ENCODE data around the gene NTRK3.
A peak's percentile ranks its signal among the peaks of the same experiment; 100 is the strongest.

The NTRK3 gene

DNA sequence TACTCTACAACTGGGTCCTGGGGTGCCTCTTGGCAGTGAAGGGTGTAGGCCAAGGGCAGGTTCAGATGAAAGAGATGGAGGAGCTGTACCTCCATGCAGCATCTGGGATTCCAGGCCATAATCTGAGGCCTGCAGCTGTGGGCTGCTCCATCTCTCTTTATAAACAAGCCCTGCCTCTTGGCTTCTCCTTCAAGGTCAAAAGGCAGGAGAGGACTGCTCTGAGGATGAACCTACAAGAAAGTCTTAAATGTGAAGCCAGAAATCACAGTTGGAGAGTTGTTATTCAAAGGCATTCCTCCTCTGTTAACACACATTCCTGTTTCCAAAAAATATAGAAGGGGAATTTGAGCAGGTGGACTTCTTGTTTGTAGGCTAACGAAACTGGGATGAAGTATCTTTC, 355.5 kb downstream of the NTRK3 start:
- no peak overlapping the region for H3K4me3 ChIP-seq (ENCODE audit: low read length)
- no peaks in the 10 kb centered on the region for H3K36me3 ChIP-seq (ENCODE audit: insufficient read depth, low read length)
- H3K4me2 ChIP-seq (ENCODE audit: low read length) = no peak overlapping the region
- no peaks in the 10 kb centered on the region for H3K27me3 ChIP-seq (ENCODE audit: control insufficient read depth, insufficient read depth, low read length)
- no peaks in the 10 kb centered on the region for H3K9me3 ChIP-seq (replicated peaks; ENCODE audit: low read length)
- H3K4me1 ChIP-seq (ENCODE audit: control insufficient read depth, insufficient read depth, low read length) = no peaks in the 10 kb centered on the region
- no peak overlapping the region for H3K9ac ChIP-seq (ENCODE audit: low read depth, low read length)

DNA sequence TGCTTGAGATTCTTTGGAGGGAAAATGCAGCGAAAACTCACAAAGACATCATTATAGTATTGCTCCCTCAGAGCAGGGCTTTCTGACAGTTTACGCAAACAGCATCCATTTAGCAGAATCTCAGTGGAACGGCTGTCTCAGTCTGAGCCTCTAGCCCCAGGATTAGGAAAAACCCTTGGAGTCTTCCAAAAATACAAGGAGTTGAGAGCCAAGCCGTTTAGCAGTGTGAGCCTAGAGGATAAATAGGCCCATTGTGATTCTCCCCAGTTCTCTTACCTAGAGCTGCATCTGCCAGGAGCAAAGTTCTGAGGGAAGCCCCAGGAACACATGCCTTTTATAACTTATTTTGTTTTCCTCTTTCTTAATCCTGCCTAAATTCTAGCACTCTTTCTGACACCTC, 359.6 kb downstream of the NTRK3 start:
- no peaks in the 10 kb centered on the region for H3K4me1 ChIP-seq (ENCODE audit: control insufficient read depth, insufficient read depth, low read length)
- H3K9me3 ChIP-seq (replicated peaks; ENCODE audit: low read length) = no peaks in the 10 kb centered on the region
- no peak overlapping the region for H3K4me3 ChIP-seq (ENCODE audit: low read length)
- H3K27me3 ChIP-seq (ENCODE audit: control insufficient read depth, insufficient read depth, low read length) = no peaks in the 10 kb centered on the region
- H3K9ac ChIP-seq (ENCODE audit: low read depth, low read length) = no peak overlapping the region
- no peaks in the 10 kb centered on the region for H3K36me3 ChIP-seq (ENCODE audit: insufficient read depth, low read length)
- no peak overlapping the region for H3K4me2 ChIP-seq (ENCODE audit: low read length)

DNA sequence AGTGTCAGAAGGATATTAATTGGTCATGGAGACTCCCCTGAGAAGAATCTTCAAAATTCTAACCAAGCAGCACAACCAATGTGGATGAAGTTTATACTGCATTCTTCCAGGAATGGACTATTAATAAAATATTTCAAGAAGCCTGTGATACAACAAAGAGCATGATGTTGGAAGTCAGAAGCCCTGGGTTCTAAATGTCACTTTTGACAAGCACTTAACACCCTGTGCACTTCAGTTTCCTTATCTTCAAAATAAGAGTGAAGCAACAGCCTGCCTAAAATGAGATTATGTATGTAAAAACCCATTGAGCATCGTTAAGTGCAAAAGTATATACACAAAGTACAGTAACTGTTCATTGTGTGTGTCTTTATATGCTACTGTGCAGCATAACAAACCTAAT, 369.4 kb downstream of the NTRK3 start:
- no peaks in the 10 kb centered on the region for H3K4me1 ChIP-seq (ENCODE audit: control insufficient read depth, insufficient read depth, low read length)
- no peaks in the 10 kb centered on the region for H3K36me3 ChIP-seq (ENCODE audit: insufficient read depth, low read length)
- no peak overlapping the region for H3K4me2 ChIP-seq (ENCODE audit: low read length)
- H3K4me3 ChIP-seq (ENCODE audit: low read length) = no peak overlapping the region
- no peak overlapping the region for H3K9ac ChIP-seq (ENCODE audit: low read depth, low read length)
- no peaks in the 10 kb centered on the region for H3K27me3 ChIP-seq (ENCODE audit: control insufficient read depth, insufficient read depth, low read length)
- no peaks in the 10 kb centered on the region for H3K9me3 ChIP-seq (replicated peaks; ENCODE audit: low read length)

DNA sequence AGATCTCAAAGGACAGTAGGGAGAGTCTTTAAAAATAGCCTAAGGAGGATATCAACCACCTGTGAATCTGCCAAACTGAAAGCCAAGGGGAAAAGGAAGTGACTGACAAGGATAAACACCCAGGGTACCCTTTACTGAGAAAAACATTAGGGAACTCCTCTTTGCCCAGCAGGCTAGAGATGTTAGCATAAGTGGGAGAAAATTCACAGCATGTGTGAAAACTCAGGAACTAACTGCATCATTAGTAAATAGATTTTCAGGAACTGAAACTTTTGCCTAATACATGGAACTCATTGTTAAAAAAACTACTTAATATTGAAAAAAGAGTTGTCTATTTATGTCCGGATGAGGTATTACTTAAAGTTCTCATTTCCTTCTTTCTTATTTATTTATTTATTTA, 375.5 kb downstream of the NTRK3 start:
- no peak overlapping the region for H3K4me2 ChIP-seq (ENCODE audit: low read length)

DNA sequence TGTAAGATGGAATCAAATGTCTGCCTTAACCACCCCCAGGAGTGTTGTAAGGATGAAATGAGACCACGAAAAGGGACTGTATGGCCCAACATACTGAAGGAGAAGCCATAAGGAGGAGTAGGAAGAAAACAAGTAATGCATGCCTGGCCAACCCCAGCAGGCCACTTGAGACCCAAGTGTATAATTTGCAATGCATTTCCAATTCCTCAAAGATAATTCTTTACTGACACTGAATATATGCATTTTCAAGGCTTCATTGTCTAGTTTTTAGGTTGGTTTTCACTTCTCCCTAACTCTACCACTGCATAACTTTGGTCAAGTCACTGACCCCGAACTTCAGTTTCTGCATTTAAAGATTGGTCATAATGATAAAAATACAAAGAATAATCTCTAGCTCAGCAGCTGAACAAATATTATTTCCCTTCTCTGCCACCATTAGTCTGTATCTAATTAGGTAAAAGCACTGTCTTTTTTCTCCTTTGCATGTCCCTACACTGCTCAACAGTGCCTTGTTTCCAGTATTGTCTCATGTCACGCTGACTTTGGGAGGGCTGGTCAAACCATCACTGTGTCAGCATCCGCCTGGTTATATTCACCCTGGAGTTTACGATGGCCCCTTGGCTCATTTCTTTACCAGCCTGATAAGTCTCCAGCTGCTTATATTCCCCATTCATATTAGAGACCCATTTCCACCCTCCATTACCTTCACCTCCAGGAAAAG, 378.6 kb downstream of the NTRK3 start:
- Histone ChIP-seq H3K9ac (ENCODE audit: low read depth, low read length) (no peak overlapping the region), H3K4me2 (ENCODE audit: low read length) (no peak overlapping the region), H3K36me3 (ENCODE audit: insufficient read depth, low read length) (no peaks in the 10 kb centered on the region), H3K9me3 (replicated peaks; ENCODE audit: low read length) (no peaks in the 10 kb centered on the region), H3K4me3 (ENCODE audit: low read length) (no peak overlapping the region), H3K27me3 (ENCODE audit: control insufficient read depth, insufficient read depth, low read length) (no peaks in the 10 kb centered on the region), H3K4me1 (ENCODE audit: control insufficient read depth, insufficient read depth, low read length) (no peaks in the 10 kb centered on the region)

More for the DNA sequence above, 375.5 kb downstream of the NTRK3 start:
- no peaks in the 10 kb centered on the region for H3K9me3 ChIP-seq (replicated peaks; ENCODE audit: low read length)
- H3K36me3 ChIP-seq (ENCODE audit: insufficient read depth, low read length) = no peaks in the 10 kb centered on the region
- no peak overlapping the region for H3K4me3 ChIP-seq (ENCODE audit: low read length)
- H3K27me3 ChIP-seq (ENCODE audit: control insufficient read depth, insufficient read depth, low read length) = no peaks in the 10 kb centered on the region
- H3K4me1 ChIP-seq (ENCODE audit: control insufficient read depth, insufficient read depth, low read length) = no peaks in the 10 kb centered on the region
- H3K9ac ChIP-seq (ENCODE audit: low read depth, low read length) = no peak overlapping the region

DNA sequence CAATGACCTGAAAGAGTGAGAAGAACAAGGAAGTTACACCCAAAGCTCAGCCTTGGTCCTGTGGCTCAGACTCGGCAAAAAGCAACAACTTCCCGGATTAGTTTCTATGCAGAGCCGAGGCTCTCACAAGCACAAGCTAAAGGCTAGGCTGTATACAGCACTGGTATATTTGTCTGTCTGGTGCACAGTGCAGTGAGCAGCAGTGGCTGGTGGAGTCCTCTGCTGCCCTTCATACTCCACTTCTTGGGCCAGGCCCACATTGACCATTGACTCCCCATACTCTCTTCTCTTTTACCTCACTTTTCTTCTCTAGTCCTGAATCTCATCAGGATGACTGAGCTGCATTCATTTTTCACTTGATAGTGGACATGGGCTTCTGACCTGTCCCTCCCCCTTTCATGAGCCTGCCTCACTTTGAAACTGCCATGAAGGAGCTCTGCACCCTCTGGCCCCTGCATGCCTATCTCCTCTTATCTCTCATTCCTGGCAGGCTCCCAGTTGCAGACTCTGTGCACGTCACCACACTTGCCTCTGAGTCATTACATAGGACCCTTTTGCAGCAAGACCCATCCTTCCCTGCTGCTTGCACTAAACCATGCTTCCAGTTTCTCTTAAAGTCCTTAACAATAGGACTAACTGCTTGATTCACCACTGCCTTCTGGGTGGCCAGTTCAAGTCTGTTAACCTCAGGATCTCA, 379.3 kb downstream of the NTRK3 start:
- Histone ChIP-seq H3K4me3 (ENCODE audit: low read length) (no peak overlapping the region), H3K9me3 (replicated peaks; ENCODE audit: low read length) (no peaks in the 10 kb centered on the region), H3K27me3 (ENCODE audit: control insufficient read depth, insufficient read depth, low read length) (no peaks in the 10 kb centered on the region), H3K4me1 (ENCODE audit: control insufficient read depth, insufficient read depth, low read length) (peaks cover 3% of the 10 kb centered on the region), H3K36me3 (ENCODE audit: insufficient read depth, low read length) (no peaks in the 10 kb centered on the region), H3K9ac (ENCODE audit: low read depth, low read length) (no peak overlapping the region), H3K4me2 (ENCODE audit: low read length) (no peak overlapping the region)

DNA sequence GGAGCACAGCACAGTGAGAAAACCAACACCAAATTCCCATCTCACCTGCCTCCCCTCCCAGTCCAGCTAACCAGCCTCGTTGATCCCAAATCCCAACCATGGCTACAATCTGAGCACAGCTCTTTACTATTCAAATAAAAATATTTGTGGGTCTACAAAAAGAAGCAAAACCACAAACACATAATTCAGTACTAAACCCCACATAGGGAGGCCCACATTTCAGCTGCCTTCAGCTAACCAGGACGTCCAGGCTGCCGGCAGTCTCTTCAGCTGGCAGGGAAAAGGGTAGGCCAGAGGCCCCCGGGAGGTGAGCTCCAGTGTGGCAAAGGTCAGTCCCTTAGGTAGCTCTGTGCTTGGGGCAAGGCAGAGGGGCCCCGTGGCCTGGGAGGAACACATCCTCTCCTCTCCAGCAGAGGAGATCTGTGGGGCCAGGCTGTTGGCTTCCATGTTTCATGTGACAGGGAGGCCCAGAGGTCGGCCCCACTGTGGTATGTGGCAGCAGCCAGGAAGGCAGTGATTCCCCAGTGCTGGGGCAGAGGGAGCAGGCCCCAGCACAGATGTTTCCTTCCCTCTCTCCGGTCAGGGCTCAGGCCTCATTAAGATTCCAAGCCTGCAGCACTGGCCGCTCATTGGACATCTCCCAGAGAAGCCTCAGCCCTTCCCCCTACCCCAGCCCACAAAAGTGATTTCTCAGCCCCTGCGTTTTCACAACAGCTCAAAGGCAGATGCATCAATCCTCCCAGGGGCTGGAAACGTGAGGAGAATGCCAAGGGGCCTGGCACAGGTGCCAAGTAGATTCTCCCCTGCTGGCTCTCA, 381.4 kb downstream of the NTRK3 start:
- Histone ChIP-seq H3K36me3 (ENCODE audit: insufficient read depth, low read length) (no peaks in the 10 kb centered on the region), H3K4me3 (ENCODE audit: low read length) (no peak overlapping the region), H3K9ac (ENCODE audit: low read depth, low read length) (no peak overlapping the region), H3K4me1 (ENCODE audit: control insufficient read depth, insufficient read depth, low read length) (peaks cover 8% of the 10 kb centered on the region), H3K4me2 (ENCODE audit: low read length) (no peak overlapping the region), H3K9me3 (replicated peaks; ENCODE audit: low read length) (no peaks in the 10 kb centered on the region), H3K27me3 (ENCODE audit: control insufficient read depth, insufficient read depth, low read length) (no peaks in the 10 kb centered on the region)

DNA sequence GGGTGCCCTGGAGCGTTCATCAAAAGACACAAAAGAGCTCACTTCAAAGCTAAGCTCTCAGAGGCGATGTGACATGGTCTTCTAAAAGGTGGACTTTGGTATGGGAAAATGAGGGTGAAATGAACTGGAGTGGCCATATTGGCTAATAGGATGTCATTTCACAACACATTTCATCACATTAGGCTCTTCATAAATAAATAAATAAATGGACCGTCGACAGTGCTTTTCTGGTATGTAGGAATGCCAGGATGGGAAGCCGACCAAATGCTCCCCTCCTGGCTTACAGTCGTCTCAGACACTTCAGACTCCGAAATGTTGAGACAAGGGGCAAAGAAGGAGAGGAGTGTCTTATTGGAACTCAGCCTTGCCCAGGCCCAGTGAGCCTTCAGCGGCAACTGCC, 383.0 kb downstream of the NTRK3 start:
- no peaks in the 10 kb centered on the region for H3K9me3 ChIP-seq (replicated peaks; ENCODE audit: low read length)
- H3K9ac ChIP-seq (ENCODE audit: low read depth, low read length) = no peak overlapping the region
- peaks cover 8% of the 10 kb centered on the region for H3K4me1 ChIP-seq (ENCODE audit: control insufficient read depth, insufficient read depth, low read length)
- H3K27me3 ChIP-seq (ENCODE audit: control insufficient read depth, insufficient read depth, low read length) = no peaks in the 10 kb centered on the region
- no peak overlapping the region for H3K4me3 ChIP-seq (ENCODE audit: low read length)
- no peak overlapping the region for H3K4me2 ChIP-seq (ENCODE audit: low read length)
- no peaks in the 10 kb centered on the region for H3K36me3 ChIP-seq (ENCODE audit: insufficient read depth, low read length)

DNA sequence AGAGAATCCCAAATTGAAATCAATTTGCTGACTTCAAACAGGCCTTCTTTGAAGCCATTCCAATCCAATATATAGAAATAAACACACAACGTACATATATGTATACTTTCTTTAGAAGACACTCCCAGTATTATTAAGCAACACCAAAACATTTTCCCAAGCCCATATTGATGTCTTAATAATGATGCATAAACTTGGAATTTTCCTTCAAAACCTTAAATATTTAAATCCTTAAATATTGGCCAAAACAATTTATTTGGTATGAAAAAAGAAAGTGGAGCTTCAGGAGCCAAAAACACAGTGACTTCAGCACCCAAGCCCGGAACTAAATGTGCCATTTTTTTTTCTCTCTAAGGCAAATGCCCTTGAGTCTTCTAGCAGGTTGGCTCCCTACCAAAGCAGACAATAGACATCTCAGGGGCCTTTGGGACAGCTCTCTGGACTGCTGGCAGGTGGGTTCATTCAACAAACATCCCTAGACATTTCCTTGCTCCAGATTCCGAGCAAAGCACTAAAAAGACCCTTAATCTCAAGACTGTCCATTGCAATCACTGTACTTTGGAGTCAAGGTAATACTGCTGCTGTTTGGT, 384.7 kb downstream of the NTRK3 start:
- no peaks in the 10 kb centered on the region for H3K27me3 ChIP-seq (ENCODE audit: control insufficient read depth, insufficient read depth, low read length)
- H3K4me2 ChIP-seq (ENCODE audit: low read length) = peak overlapping the region; percentile 46
- H3K36me3 ChIP-seq (ENCODE audit: insufficient read depth, low read length) = no peaks in the 10 kb centered on the region
- no peaks in the 10 kb centered on the region for H3K9me3 ChIP-seq (replicated peaks; ENCODE audit: low read length)
- no peak overlapping the region for H3K9ac ChIP-seq (ENCODE audit: low read depth, low read length)
- no peak overlapping the region for H3K4me3 ChIP-seq (ENCODE audit: low read length)
- H3K4me1 ChIP-seq (ENCODE audit: control insufficient read depth, insufficient read depth, low read length) = peaks cover 8% of the 10 kb centered on the region

DNA sequence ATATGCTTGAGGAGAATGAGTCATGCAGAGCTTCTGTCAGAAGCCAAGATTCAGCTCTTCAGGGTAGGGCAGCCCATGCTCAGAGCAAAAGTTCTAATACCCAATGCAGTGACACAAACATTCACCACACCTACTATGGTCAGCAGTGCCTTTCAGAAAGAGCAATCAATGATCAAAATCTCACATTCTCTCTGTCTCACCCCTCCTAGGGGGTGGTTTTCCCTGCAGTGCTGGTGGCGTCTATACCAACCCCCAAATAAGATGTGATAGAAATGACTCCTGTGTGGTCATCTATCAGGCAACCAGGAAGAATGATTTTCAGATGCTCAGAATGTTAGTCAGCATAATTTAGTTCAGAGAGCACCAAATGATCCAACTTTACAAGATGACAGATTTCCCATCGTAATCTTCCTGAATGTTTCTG, 385.3 kb downstream of the NTRK3 start:
- Histone ChIP-seq H3K27me3 (ENCODE audit: control insufficient read depth, insufficient read depth, low read length) (no peaks in the 10 kb centered on the region), H3K9me3 (replicated peaks; ENCODE audit: low read length) (no peaks in the 10 kb centered on the region), H3K9ac (ENCODE audit: low read depth, low read length) (no peak overlapping the region), H3K36me3 (ENCODE audit: insufficient read depth, low read length) (no peaks in the 10 kb centered on the region), H3K4me3 (ENCODE audit: low read length) (no peak overlapping the region), H3K4me2 (ENCODE audit: low read length) (peak overlapping the region; percentile 25), H3K4me1 (ENCODE audit: control insufficient read depth, insufficient read depth, low read length) (peaks cover 8% of the 10 kb centered on the region)

DNA sequence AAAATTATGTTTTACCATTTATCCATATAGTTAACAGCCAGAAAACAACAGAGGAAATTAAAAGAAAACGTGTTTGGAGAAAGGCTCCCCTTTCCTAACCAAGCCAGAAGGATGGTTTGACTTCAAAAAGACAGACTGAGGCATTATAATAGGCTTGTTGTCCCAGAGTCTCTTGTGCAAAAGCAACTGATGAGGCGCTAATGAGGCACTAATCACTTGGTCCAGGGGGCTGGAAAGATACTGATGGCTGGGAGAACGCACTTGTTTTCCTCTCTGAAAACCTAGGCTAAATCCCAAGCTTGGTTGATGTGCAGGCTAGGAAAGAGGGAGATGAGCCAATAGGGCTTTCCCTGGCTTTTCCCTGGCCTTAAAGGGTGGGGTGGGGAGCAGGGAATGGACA, 389.6 kb downstream of the NTRK3 start:
- Histone ChIP-seq H3K4me2 (ENCODE audit: low read length) (no peak overlapping the region), H3K4me1 (ENCODE audit: control insufficient read depth, insufficient read depth, low read length) (peaks cover 3% of the 10 kb centered on the region), H3K9me3 (replicated peaks; ENCODE audit: low read length) (no peaks in the 10 kb centered on the region), H3K4me3 (ENCODE audit: low read length) (no peak overlapping the region), H3K27me3 (ENCODE audit: control insufficient read depth, insufficient read depth, low read length) (no peaks in the 10 kb centered on the region), H3K9ac (ENCODE audit: low read depth, low read length) (no peak overlapping the region), H3K36me3 (ENCODE audit: insufficient read depth, low read length) (no peaks in the 10 kb centered on the region)

All from skeletal muscle satellite cell (primary cell).